ENCODE data around the gene FCAMR. TPM values are rescaled to one million over a fixed set of nuclear protein-coding genes. Genes with fewer than 3 reads are reported as not detected.

Gene FCAMR
- total and polyA plus RNA-seq, 2 donors (not counting 3 experiments of a cell fraction or from before 2014, with no cell fraction given), result not detected

DNA sequence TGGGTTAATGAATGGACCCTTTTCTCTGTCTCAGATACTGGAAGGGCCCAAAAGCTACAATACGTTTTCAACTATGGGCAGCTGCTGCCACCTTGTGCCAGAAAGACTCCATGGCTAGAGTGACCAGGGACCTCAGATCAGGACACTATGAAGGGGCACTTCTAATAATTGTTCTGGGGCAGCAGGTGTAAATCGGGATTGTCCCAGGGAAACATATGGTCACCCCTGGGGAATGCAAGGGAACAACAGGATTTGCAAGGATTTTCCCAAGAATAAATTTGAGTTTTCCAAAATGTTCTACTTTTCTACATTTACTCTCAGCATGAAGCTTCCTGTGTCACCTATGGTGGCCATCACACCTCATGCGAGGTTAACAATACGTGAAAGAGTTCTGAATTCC lies 12.0 kb upstream of the FCAMR start:
- no TSS peak for BruUV-seq (replicated peaks)

DNA sequence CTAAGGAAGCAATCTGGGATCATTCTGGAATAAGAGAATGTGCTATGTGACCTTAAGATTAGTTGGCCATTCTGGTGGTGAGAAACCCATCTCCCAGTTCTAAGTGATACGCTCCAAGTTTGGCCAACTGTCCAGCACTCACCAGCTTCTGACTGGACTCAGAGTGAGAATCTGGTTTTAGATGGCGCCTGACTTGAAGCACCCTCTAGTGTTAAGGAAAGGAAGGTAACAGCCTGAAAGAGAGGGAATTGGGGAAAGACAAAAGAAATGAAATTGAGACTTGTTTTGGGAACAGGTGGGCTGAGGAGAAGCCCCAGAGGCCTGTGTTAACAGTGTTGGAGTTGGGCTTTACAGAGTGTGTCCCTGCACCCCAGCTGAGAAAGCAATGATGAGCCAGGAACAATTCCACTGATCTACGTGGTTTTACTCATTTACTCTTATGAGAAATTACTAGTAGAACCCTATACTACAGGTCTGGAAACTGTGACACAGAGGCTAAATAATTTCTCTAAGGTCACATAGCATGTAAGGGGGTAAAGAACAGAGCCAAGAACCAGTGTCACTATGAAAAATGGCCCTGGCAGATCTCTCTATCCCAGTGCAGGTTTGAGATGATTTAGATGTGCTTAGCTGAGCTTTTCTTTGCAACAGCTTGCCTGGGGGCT lies 9.3 kb upstream of the FCAMR start:
- intact Hi-C loops (cut with micrococcal nuclease), result loop anchor here (5.0 kb wide), 1 partner anchor 252 kb away; no protein-coding TSS in a partner anchor
- POLR2A ChIA-PET, result no interaction called here
- no peaks in the 10 kb centered on the region for H3K36me3 ChIP-seq (ENCODE audit: control insufficient read depth in 2 of 2, extremely low read depth in 1 of 2, insufficient read depth in 2 of 2, low read length in 2 of 2)
- H3K9me1 ChIP-seq (replicated peaks; ENCODE audit: control insufficient read depth, extremely low read depth, insufficient read depth, low read length), result no peaks in the 10 kb centered on the region
- H4K20me1 ChIP-seq (replicated peaks; ENCODE audit: control insufficient read depth, extremely low read depth, insufficient read depth, low read length), result no peaks in the 10 kb centered on the region
- dilution Hi-C loops (cut with MboI; ENCODE audit: extremely low pct_ligation_motif_present, low sequenced_read_pairs), result no loop called here
- H3K4me3 ChIP-seq (replicated peaks in 1 of 3; ENCODE audit: insufficient read depth in 1 of 3, low read depth in 1 of 3, low read length in 3 of 3), result no peak overlapping the region
- H3K4me2 ChIP-seq (ENCODE audit: insufficient read depth, low read length), result no peak overlapping the region
- no peak overlapping the region for H3K9ac ChIP-seq (replicated peaks; ENCODE audit: extremely low read depth, insufficient read depth, low read length)
- H3K4me1 ChIP-seq (ENCODE audit: control insufficient read depth, extremely low read depth, insufficient read depth, low read length), result no peaks in the 10 kb centered on the region
- no TSS peak for BruUV-seq (replicated peaks)
- no peaks in the 10 kb centered on the region for H3K9me3 ChIP-seq (replicated peaks; ENCODE audit: control insufficient read depth, insufficient read depth, low read length)
- DNase-seq (ENCODE audit: low read depth, low spot score) (no peak), FAIRE-seq (peak; percentile 42)
- no peak overlapping the region for H2AFZ ChIP-seq (ENCODE audit: low read depth, low read length)
- CTCF ChIA-PET, result interaction anchor here (0.7 to 4.1 kb wide), 5 partner anchors 9 to 315 kb away, joined by 3 to 34 read pairs (median 3); no protein-coding TSS in a partner anchor
- no peak for TF ChIP-seq EZH2 (IDR thresholded peaks at IDR 0.05; ENCODE audit: borderline replicate concordance, low read depth, low read length, severe bottlenecking)
- TF ChIP-seq, protein P1, sequence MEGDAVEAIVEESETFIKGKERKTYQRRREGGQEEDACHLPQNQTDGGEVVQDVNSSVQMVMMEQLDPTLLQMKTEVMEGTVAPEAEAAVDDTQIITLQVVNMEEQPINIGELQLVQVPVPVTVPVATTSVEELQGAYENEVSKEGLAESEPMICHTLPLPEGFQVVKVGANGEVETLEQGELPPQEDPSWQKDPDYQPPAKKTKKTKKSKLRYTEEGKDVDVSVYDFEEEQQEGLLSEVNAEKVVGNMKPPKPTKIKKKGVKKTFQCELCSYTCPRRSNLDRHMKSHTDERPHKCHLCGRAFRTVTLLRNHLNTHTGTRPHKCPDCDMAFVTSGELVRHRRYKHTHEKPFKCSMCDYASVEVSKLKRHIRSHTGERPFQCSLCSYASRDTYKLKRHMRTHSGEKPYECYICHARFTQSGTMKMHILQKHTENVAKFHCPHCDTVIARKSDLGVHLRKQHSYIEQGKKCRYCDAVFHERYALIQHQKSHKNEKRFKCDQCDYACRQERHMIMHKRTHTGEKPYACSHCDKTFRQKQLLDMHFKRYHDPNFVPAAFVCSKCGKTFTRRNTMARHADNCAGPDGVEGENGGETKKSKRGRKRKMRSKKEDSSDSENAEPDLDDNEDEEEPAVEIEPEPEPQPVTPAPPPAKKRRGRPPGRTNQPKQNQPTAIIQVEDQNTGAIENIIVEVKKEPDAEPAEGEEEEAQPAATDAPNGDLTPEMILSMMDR (IDR thresholded peaks at IDR 0.05; ENCODE audit: extremely low read depth in 1 of 2, insufficient read depth in 1 of 2, low read depth in 1 of 2, low read length in 2 of 2), result peak; percentile 17 to 40
- peaks cover 5 to 10% of the 10 kb centered on the region in 2 experiments for H3K27me3 ChIP-seq (ENCODE audit: control insufficient read depth in 2 of 2, insufficient read depth in 2 of 2, low read length in 2 of 2)
- no peaks in the 10 kb centered on the region for H3K79me2 ChIP-seq (ENCODE audit: control insufficient read depth, insufficient read depth, low read length)
- H3K27ac ChIP-seq (ENCODE audit: insufficient read depth, low read depth, low read length), result no peak overlapping the region

More for the DNA sequence above, 12.0 kb upstream of the FCAMR start:
- Histone ChIP-seq H3K9ac (replicated peaks; ENCODE audit: extremely low read depth, insufficient read depth, low read length) (no peak overlapping the region), H3K4me1 (ENCODE audit: control insufficient read depth, extremely low read depth, insufficient read depth, low read length) (no peaks in the 10 kb centered on the region), H3K27me3 (ENCODE audit: control insufficient read depth in 2 of 2, insufficient read depth in 2 of 2, low read length in 2 of 2) (peaks cover 6 to 12% of the 10 kb centered on the region in 2 experiments), H3K79me2 (ENCODE audit: control insufficient read depth, insufficient read depth, low read length) (no peaks in the 10 kb centered on the region), H3K9me3 (replicated peaks; ENCODE audit: control insufficient read depth, insufficient read depth, low read length) (no peaks in the 10 kb centered on the region), H2AFZ (ENCODE audit: low read depth, low read length) (no peak overlapping the region), H3K4me2 (ENCODE audit: insufficient read depth, low read length) (no peak overlapping the region), H3K9me1 (replicated peaks; ENCODE audit: control insufficient read depth, extremely low read depth, insufficient read depth, low read length) (no peaks in the 10 kb centered on the region), H4K20me1 (replicated peaks; ENCODE audit: control insufficient read depth, extremely low read depth, insufficient read depth, low read length) (no peaks in the 10 kb centered on the region), H3K27ac (ENCODE audit: insufficient read depth, low read depth, low read length) (no peak overlapping the region), H3K36me3 (ENCODE audit: control insufficient read depth in 2 of 2, extremely low read depth in 1 of 2, insufficient read depth in 2 of 2, low read length in 2 of 2) (no peaks in the 10 kb centered on the region), H3K4me3 (replicated peaks in 1 of 3; ENCODE audit: insufficient read depth in 1 of 3, low read depth in 1 of 3, low read length in 3 of 3) (no peak overlapping the region)
- DNase-seq (ENCODE audit: low read depth, low spot score) (peak; percentile 27), FAIRE-seq (peak; percentile 59)
- dilution Hi-C loops (cut with MboI; ENCODE audit: extremely low pct_ligation_motif_present, low sequenced_read_pairs) (no loop called here), intact Hi-C loops (cut with micrococcal nuclease) (loop anchor here (1.0 to 5.0 kb wide), 2 partner anchors 47 to 255 kb away; no protein-coding TSS in a partner anchor)
- CTCF ChIA-PET, result interaction anchor here (0.8 to 4.1 kb wide), 23 partner anchors 9 to 517 kb away, joined by 3 to 34 read pairs (median 6); partner anchors contain the start of genes DYRK3 and FCAMR
- POLR2A ChIA-PET, result no interaction called here
- TF ChIP-seq, protein P1 (IDR thresholded peaks at IDR 0.05; ENCODE audit: extremely low read depth in 1 of 2, insufficient read depth in 1 of 2, low read depth in 1 of 2, low read length in 2 of 2), result peak; percentile 27 to 44
- TF ChIP-seq FOS (IDR thresholded peaks at IDR 0.05; ENCODE audit: borderline replicate concordance, insufficient read depth, low read length), result no peak

All from endothelial cell of umbilical vein (primary cell).